ENCODE data around the gene BCL11A. TPM values are rescaled to one million over a fixed set of nuclear protein-coding genes. Genes with fewer than 3 reads are reported as not detected.

Gene BCL11A
- polyA plus RNA-seq, 2 of the 4 experiments (the other 2 are of a cell fraction): 0.12 to 0.13 TPM

DNA sequence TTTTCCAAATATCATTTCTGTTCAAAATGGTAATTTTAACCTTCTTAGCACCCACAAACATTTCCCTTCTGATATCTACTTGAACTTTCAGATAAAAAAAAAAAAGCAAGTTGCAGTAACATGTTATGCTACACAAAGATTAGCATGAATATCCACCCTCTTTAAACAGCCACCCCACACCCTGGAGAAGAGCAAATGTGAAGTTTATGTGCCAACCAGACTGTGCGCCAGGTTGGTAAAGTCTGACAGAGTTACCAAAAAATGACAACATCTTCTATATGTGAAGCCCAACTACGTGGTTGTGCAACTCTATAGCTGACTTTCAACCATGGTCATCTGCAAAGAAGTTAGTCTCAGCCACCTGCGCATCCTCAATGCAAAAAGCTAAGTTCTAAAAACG lies 62.6 kb downstream of the BCL11A start:
- Histone ChIP-seq H3K4me1 (no peaks in the 10 kb centered on the region), H3K4me3 (no peak overlapping the region), H3K4me2 (no peak overlapping the region), H3K27ac (no peak overlapping the region), H3K9me3 (no peaks in the 10 kb centered on the region)
- 25% methylated on average over 4 of the region's 4 CpGs for WGBS (ENCODE audit: missing lambda C conversion rate)
- TF ChIP-seq, protein P1, sequence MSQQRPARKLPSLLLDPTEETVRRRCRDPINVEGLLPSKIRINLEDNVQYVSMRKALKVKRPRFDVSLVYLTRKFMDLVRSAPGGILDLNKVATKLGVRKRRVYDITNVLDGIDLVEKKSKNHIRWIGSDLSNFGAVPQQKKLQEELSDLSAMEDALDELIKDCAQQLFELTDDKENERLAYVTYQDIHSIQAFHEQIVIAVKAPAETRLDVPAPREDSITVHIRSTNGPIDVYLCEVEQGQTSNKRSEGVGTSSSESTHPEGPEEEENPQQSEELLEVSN (IDR thresholded peaks at IDR 0.05; ENCODE audit: borderline replicate concordance, low read depth): no peak
- no peak for TF ChIP-seq KDM5A (IDR thresholded peaks at IDR 0.05)
- no peak for TF ChIP-seq BHLHE40 (IDR thresholded peaks at IDR 0.05; ENCODE audit: low read depth, low read length)
- no peak for TF ChIP-seq HEYL (CRISPR knock-in tag; IDR thresholded peaks at IDR 0.05)
- TF ChIP-seq GATA3 (IDR thresholded peaks at IDR 0.05; ENCODE audit: borderline replicate concordance): no peak
- no peak for TF ChIP-seq NFE2L2 (conservative IDR thresholded peaks at IDR 0.05; ENCODE audit: low read length)
- no peak for TF ChIP-seq POLR2A (IDR thresholded peaks at IDR 0.05; ENCODE audit: low read length)
- no peak for TF ChIP-seq NPAS2 (CRISPR knock-in tag; IDR thresholded peaks at IDR 0.05; ENCODE audit: borderline replicate concordance)
- TF ChIP-seq ZC3H11A (IDR thresholded peaks at IDR 0.05): no peak
- no peak for TF ChIP-seq MAZ (IDR thresholded peaks at IDR 0.05; ENCODE audit: borderline replicate concordance, low read depth, low read length)
- no peak for TF ChIP-seq ESRRA (IDR thresholded peaks at IDR 0.05; ENCODE audit: borderline replicate concordance, low read length)
- TF ChIP-seq FOXS1 (CRISPR knock-in tag; IDR thresholded peaks at IDR 0.05): no peak
- no peak for TF ChIP-seq JUNB (IDR thresholded peaks at IDR 0.05)
- TF ChIP-seq RCOR1 (IDR thresholded peaks at IDR 0.05; ENCODE audit: low read depth, low read length): no peak
- no peak for TF ChIP-seq CBX2 (IDR thresholded peaks at IDR 0.05; ENCODE audit: borderline replicate concordance, low read depth)
- no peak for TF ChIP-seq FOSB (CRISPR knock-in tag; IDR thresholded peaks at IDR 0.05)
- TF ChIP-seq CBX8 (IDR thresholded peaks at IDR 0.05): no peak
- TF ChIP-seq HOXB13 (CRISPR knock-in tag; IDR thresholded peaks at IDR 0.05; ENCODE audit: low read depth): no peak
- no peak for TF ChIP-seq NR3C1 (IDR thresholded peaks at IDR 0.05)
- ATAC-seq: no peak
- DNase-seq (ENCODE audit: low read depth in 1 of 2, low spot score in 1 of 2): no peak
- POLR2A ChIA-PET: no interaction called here
- FAIRE-seq: no peak
- CTCF ChIA-PET: interaction anchor here (0.8 kb wide), 1 partner anchor 184 kb away, joined by 3 read pairs; no protein-coding TSS in a partner anchor

DNA sequence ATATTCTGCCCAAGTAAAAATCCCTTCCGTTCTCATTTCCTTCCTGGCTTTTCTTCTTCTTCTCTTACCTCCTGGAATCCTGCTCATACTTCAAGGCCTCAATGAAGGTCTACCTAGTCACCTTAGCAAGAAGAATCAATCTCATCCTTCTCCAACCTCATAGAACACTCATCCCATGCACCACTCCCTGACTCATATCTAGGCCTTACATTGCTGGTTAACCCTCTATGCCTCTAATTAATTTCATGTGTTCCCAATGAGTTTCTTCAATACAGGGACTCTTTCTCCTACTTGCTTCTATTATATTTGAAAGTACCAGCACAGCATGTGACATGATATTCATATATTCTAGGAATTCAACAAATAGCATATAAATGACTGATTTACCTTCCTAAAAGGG lies 63.0 kb downstream of the BCL11A start:
- ChIA-PET POLR2A (no interaction called here), CTCF (no interaction called here)
- no peak for TF ChIP-seq GATA3 (IDR thresholded peaks at IDR 0.05; ENCODE audit: borderline replicate concordance)
- no peak for TF ChIP-seq POLR2A (IDR thresholded peaks at IDR 0.05; ENCODE audit: low read length)
- no peak for TF ChIP-seq NPAS2 (CRISPR knock-in tag; IDR thresholded peaks at IDR 0.05; ENCODE audit: borderline replicate concordance)
- no peak for TF ChIP-seq RARB (CRISPR knock-in tag; IDR thresholded peaks at IDR 0.05)
- TF ChIP-seq, protein P2, sequence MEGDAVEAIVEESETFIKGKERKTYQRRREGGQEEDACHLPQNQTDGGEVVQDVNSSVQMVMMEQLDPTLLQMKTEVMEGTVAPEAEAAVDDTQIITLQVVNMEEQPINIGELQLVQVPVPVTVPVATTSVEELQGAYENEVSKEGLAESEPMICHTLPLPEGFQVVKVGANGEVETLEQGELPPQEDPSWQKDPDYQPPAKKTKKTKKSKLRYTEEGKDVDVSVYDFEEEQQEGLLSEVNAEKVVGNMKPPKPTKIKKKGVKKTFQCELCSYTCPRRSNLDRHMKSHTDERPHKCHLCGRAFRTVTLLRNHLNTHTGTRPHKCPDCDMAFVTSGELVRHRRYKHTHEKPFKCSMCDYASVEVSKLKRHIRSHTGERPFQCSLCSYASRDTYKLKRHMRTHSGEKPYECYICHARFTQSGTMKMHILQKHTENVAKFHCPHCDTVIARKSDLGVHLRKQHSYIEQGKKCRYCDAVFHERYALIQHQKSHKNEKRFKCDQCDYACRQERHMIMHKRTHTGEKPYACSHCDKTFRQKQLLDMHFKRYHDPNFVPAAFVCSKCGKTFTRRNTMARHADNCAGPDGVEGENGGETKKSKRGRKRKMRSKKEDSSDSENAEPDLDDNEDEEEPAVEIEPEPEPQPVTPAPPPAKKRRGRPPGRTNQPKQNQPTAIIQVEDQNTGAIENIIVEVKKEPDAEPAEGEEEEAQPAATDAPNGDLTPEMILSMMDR (IDR thresholded peaks at IDR 0.05): no peak
- TF ChIP-seq CHD2 (IDR thresholded peaks at IDR 0.05; ENCODE audit: low read length, partially characterized antibody): no peak
- no peak for TF ChIP-seq EHMT2 (IDR thresholded peaks at IDR 0.05; ENCODE audit: low read depth)
- TF ChIP-seq, protein P3, sequence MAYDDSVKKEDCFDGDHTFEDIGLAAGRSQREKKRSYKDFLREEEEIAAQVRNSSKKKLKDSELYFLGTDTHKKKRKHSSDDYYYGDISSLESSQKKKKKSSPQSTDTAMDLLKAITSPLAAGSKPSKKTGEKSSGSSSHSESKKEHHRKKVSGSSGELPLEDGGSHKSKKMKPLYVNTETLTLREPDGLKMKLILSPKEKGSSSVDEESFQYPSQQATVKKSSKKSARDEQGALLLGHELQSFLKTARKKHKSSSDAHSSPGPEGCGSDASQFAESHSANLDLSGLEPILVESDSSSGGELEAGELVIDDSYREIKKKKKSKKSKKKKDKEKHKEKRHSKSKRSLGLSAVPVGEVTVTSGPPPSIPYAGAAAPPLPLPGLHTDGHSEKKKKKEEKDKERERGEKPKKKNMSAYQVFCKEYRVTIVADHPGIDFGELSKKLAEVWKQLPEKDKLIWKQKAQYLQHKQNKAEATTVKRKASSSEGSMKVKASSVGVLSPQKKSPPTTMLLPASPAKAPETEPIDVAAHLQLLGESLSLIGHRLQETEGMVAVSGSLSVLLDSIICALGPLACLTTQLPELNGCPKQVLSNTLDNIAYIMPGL (CRISPR knock-in tag; IDR thresholded peaks at IDR 0.05; ENCODE audit: borderline replicate concordance): no peak
- no peak for TF ChIP-seq HEYL (CRISPR knock-in tag; IDR thresholded peaks at IDR 0.05)
- TF ChIP-seq RNF2 (IDR thresholded peaks at IDR 0.05; ENCODE audit: borderline replicate concordance, low read depth): no peak
- no peak for TF ChIP-seq ZSCAN20 (CRISPR knock-in tag; IDR thresholded peaks at IDR 0.05)
- no peak for TF ChIP-seq RAD21 (conservative IDR thresholded peaks at IDR 0.05 in 1 of 2, IDR thresholded peaks at IDR 0.05 in 1 of 2)
- TF ChIP-seq, protein P4, sequence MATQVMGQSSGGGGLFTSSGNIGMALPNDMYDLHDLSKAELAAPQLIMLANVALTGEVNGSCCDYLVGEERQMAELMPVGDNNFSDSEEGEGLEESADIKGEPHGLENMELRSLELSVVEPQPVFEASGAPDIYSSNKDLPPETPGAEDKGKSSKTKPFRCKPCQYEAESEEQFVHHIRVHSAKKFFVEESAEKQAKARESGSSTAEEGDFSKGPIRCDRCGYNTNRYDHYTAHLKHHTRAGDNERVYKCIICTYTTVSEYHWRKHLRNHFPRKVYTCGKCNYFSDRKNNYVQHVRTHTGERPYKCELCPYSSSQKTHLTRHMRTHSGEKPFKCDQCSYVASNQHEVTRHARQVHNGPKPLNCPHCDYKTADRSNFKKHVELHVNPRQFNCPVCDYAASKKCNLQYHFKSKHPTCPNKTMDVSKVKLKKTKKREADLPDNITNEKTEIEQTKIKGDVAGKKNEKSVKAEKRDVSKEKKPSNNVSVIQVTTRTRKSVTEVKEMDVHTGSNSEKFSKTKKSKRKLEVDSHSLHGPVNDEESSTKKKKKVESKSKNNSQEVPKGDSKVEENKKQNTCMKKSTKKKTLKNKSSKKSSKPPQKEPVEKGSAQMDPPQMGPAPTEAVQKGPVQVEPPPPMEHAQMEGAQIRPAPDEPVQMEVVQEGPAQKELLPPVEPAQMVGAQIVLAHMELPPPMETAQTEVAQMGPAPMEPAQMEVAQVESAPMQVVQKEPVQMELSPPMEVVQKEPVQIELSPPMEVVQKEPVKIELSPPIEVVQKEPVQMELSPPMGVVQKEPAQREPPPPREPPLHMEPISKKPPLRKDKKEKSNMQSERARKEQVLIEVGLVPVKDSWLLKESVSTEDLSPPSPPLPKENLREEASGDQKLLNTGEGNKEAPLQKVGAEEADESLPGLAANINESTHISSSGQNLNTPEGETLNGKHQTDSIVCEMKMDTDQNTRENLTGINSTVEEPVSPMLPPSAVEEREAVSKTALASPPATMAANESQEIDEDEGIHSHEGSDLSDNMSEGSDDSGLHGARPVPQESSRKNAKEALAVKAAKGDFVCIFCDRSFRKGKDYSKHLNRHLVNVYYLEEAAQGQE (IDR thresholded peaks at IDR 0.05): no peak
- TF ChIP-seq RCOR1 (IDR thresholded peaks at IDR 0.05; ENCODE audit: low read depth, low read length): no peak
- 40% methylated on average over 1 of the region's 1 CpG for WGBS (ENCODE audit: missing lambda C conversion rate)
- Histone ChIP-seq H3K9me3 (no peaks in the 10 kb centered on the region), H3K4me3 (no peak overlapping the region), H3K4me1 (no peaks in the 10 kb centered on the region), H3K27ac (no peak overlapping the region), H3K4me2 (no peak overlapping the region)
- no peak for ATAC-seq
- FAIRE-seq: no peak
- no peak for DNase-seq (ENCODE audit: low read depth in 1 of 2, low spot score in 1 of 2)
